GM12874 (cell line): Measurements from ENCODE around the gene GPI.

Experiments used
- TF ChIP-seq, protein P1 (sequence below): IDR thresholded peaks from 2 replicates; pipeline ENCODE4 v1.5.1; 2011; ENCODE audit warnings: low read depth, mild to moderate bottlenecking, control low read depth, low read length, moderate library complexity; ENCODE audit not compliant: insufficient read depth

The GPI gene

DNA sequence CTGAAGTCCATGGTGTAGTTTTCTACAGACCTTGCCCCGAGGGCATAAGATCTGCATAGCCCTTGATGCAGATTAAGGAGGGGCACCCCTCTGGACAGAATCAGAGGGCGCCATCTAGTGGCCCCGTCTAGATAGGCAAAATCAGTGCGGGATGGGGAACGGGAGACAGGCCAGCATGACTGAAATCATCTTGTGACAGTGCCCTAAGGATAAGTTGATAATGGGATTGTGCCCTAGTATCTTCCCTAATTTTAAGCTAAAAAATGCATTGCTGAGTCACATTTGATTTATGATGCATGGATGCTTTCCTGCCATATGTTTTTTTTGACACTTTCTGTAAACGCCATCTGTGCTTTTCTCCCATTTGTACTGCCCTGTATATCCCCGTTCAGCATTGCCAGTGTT lies 19.0 kb upstream of the GPI start:
- TF ChIP-seq, protein P1, sequence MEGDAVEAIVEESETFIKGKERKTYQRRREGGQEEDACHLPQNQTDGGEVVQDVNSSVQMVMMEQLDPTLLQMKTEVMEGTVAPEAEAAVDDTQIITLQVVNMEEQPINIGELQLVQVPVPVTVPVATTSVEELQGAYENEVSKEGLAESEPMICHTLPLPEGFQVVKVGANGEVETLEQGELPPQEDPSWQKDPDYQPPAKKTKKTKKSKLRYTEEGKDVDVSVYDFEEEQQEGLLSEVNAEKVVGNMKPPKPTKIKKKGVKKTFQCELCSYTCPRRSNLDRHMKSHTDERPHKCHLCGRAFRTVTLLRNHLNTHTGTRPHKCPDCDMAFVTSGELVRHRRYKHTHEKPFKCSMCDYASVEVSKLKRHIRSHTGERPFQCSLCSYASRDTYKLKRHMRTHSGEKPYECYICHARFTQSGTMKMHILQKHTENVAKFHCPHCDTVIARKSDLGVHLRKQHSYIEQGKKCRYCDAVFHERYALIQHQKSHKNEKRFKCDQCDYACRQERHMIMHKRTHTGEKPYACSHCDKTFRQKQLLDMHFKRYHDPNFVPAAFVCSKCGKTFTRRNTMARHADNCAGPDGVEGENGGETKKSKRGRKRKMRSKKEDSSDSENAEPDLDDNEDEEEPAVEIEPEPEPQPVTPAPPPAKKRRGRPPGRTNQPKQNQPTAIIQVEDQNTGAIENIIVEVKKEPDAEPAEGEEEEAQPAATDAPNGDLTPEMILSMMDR = peak; percentile 84

DNA sequence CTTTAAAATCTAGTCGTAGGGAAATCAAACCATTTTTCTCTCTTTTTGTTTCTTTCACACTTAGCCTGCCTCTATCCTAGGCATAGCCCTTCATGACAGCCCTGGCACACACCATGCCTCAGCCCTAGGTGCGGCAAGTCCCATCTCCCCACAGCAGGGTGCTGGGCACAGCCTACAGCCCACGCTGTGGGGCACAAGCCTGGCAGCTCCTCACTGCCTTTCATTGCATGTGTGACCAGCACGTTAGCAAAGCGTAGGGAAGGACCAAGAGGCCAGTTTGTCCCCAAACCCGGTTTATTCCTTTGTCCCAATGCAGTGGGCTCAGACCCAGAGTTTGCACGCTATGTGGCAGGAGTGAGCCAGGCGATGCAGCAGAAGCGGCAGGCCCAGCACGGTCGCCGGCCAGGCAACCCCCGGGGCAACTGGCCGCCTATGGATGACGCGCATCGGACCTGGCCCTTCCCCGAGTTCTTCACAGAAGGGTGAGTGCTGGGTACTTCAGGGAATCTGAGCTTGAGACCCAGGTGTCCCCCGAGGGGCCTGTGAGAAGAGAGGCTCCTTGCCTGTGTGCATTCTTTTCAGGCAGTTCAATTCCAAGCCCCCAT lies 17.3 kb upstream of the GPI start:
- TF ChIP-seq, protein P1 = no peak

DNA sequence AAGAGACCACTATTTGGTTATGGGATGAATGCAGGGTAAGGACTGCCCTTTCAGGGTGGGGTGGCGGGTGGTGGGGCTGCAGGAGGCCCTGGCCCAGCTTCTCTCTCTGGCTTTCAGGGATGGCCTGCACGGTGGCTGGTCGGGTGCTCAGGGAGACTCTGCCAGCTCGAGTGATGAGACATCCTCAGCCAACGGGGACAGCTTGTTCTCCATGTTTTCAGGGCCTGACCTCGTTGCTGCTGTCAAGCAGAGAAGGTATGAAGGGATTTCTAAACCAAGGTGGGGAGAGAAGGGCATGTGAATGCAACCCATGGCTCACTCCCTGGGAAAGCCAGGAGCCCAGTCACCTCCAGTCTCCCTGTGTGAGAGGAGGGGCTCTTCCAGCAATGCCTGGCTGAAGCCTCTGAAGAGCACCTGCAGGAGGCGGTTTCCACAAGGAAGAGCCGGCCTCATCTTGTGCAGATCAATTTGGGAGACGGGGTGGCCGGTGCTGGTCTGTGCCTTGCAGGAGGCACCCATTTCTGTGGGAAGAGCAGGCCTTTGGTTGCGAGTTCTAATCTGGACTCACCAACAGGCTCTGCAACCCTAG lies 16.0 kb upstream of the GPI start:
- TF ChIP-seq, protein P1 = no peak

GRCh38 chr19:34350161-34350561 lies 14.8 kb upstream of the GPI start:
- TF ChIP-seq, protein P1 = no peak

DNA sequence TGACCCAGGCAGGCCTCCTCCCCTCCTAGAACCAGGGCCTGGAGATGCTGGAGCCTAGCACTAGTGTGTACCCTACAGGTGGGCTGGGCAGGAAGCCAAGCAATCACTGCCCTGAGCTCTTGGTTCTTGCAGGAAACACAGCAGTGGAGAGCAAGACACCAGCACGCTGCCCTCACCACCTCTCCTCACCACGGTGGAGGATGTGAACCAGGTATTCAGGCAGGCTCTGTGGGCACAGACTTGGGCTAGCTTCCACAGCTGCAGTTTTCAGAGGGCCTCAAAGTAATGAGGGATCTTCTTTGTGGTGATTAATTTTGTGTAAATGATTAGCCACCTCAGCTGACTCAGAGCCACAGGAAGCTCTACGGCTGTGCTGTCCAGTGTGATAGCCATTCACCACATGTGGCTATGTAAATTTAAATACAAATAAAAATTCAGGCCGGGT lies 13.6 kb upstream of the GPI start:
- TF ChIP-seq, protein P1 = no peak

GRCh38 chr19:34353546-34353945 lies 11.4 kb upstream of the GPI start:
- TF ChIP-seq, protein P1 = no peak

DNA sequence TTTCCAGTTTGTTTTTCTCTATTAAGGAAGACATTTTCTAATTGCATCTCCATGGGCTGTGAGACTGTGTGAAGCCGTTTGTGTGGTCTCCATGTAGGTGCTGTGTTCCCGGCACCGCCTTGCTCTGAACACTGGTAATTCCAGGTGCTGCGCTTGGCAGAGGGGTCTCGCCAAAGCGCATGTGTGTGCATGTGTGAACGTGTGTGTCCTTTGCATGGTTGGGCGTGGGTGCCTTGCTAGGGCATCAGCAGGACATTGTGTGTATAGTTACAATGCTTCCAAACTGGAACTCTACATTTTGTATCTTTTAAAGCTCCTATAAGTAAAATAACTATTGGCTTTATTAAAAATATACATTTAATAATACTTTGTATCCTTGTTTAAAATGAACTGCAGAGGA lies 9.8 kb upstream of the GPI start:
- TF ChIP-seq, protein P1 = no peak

GRCh38 chr19:34356875-34357274 lies 8.1 kb upstream of the GPI start:
- TF ChIP-seq, protein P1 = no peak
